GM10847 (cell line): ENCODE results near the gene ZDHHC8.

ENCODE experiments used
- POLR2A ChIP-seq: IDR thresholded peaks from 2 replicates; pipeline ENCODE4 v1.6.1; 2011; ENCODE audit not compliant: insufficient read length; ENCODE audit errors: extremely low read depth

ZDHHC8 gene

DNA sequence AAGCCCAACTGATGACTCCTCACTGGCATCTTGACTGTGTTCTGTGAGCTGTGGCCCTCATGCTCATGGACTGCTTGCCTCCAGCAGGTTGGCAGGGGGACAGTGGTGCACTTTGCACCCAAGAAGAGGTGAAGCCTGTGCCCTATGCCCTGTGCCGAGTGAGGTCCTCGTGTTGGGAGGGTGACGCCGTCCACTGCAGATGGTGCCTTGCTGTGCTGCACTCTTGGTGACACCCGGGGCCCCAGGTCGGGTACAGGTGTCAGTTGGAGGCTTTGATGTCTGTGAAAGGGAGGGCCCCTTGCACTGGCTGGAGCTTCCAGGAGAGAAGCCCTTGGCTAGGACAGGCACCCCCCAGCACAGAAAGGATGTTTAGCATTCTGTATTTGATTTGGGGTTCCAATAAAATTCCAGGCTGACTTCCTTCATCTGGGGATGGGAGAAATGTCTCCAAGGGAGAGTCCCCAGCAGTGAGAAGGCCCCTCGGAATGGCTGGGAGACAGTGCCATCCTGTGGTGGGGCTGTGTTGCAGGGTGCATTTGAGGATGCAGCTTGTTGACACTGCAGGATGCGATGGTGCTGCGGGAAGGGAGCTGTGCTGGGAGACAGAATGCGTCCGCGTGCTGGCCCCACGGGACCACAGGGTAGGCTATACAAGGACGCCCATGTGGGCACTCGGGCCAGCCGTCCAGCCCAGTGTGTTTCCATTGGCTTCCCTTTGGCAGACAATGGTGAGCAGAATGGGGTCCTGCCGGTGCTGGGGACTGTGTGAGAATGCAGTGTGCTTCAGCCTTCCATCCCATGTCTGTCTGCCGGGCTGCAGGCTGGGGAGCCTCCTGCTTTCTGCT lies 2.5 kb upstream of the ZDHHC8 start:
- TF ChIP-seq POLR2A: no peak

DNA sequence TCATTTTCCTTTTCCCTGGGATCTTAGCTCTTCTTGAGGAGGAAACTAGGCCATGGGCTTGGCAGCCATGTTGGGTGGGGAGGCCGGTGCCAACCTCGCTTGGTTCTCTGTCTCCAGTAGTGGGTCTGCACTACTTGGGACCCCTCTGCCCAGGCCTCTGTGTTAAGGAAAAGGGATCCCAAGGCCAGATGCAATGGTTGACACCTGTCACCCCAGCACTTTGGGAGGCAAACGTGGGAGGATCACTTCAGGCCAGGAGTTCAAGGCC lies 1.9 kb upstream of the ZDHHC8 start:
- TF ChIP-seq POLR2A: no peak

DNA sequence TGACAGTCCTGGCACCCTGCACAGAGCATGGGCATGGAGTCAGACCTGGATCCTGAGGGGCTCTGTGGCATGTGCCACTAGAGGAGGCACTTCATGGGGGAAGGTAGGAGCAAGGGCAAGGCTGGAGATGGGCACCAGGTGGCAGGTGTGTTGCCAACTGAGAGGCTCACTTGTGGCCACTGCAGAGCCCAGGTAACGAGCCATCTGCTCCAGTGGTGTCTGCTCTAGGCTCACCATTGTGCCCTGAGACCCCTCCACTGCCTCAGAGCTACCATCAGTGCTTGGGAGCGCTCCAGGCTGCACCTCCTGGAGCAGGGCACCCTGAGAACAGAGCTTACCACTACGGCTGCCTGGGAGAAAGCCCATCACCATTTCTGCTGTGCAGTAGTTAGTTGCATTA lies 1.3 kb upstream of the ZDHHC8 start:
- no peak for TF ChIP-seq POLR2A

- no peak for TF ChIP-seq POLR2A
Observed at GRCh38 chr22:20130731-20131596, 640 bp upstream of the ZDHHC8 start.

DNA sequence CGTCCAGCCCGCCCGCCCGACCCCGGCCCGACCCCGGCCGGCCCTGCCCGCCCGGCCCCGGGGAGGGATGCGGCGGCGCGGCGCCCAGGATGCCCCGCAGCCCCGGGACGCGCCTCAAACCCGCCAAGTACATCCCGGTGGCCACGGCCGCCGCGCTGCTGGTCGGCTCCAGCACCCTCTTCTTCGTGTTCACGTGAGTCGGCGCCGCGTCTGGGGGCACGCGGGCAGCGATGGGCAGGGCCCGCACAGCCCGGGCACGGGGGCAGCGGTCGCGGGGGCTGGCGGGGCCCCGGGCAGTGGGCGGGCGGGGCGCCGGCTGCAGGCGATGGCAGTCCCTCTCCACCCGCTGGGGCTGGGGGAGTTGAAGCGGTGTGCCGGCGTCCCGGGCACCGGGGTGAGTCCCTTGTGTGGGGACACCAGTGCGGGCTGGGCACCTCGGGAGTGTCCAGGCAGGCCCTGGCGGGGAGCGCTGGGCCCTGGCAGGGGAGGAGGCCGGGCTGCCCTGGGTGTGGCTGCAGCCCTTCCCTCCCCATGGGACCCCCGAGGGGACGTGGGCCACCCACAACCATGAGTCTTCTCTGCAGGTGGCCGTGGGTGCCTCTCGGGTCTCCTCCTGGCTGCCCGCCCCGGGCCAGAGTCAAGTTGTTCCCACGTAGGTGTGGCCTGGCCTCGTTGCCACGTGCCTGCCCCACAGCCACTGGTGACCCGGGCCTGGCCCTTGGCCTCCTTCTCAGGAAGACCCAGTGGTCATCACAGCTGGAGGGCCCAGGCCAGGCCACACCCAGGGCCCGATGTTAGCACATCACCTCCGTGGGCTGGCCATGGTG lies 468 bp downstream of the ZDHHC8 start:
- no peak for TF ChIP-seq POLR2A

DNA sequence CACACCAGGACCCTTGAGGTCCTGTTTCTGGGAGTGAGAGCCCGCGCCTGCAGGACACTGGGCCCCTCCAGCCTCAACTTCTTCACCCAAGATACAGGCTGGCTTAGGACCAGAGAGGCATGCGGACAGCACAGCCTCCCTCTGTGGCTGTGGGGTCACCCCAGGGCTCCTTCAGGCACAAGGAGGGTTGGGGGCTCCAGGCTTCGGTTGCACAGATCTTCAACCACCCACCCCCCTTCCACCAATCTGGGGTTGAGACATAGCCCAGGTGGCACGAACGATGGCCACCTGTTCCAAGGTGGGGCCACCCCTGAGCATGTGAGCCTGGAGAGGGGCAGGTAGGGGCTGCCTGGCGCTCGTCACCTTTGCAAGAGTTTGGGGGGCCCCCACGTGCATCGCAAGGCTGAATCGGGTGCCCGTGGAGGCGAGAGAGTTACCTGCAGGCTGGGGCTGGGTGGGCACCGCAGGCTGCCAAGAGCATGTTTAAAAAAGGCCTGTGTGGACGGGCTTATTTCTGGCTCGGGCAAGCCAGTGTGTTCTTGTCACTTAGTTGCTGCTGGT lies 1.2 kb downstream of the ZDHHC8 start:
- TF ChIP-seq POLR2A: no peak

- TF ChIP-seq POLR2A: no peak
Observed at GRCh38 chr22:20133930-20134549, 2.4 kb downstream of the ZDHHC8 start.

DNA sequence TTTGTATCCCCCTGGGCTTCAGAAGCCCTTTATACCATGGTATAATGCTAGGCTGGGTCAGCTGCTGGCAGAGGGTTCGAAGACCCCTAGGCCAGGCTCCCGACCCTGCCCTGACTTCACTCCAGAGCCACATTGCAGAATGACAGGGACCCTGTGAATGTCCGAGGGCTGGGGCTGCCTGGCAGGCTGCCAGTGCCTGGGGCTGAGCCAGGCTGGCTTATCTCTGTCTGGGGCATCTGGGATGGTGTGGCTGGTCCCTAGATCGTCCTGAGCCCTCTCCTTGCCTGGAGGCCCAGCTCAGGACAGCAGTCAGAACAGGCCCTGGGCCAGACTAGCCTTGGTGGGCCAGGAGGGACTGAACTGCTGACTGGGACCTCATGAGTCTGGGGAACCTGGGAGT lies 3.7 kb downstream of the ZDHHC8 start:
- no peak for TF ChIP-seq POLR2A

DNA sequence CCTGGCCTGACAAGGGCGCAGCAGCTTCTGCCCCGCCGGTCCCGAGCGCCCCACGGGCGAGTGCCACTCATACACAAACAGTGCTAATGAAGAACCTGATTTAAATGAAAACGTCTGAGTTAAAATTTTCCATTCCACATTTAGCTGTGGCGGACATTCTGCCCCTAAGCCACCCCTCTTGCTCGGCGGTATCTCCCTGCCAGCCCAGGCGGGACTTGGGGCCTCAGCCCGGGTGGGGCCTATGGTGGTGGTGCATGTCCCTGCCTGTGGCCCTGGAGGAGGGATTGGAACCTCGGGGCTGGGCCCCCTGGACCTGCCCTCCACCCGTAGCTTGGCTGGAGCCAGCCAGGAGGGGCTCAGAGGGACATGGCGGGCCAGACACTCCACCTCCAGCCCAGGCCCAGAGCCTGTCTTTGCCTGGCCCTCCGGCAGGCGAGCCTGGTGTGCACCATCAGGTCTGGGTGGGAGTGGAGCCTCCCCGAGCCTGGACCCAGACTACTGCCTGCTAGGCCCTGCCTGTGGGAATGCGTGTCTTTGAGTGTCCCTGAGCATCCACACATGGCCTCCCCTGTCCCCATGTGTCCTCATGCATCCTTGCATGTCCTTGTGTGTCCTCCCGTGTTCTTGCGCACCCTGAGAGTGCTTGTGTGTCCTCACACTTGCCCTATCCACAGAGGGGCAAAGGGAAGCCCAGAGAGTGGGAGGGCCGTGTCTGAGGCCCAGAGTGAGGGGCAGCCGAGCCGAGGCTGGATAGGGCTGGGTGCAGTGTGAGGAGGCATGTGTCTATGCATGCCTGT lies 4.4 kb downstream of the ZDHHC8 start:
- no peak for TF ChIP-seq POLR2A

- TF ChIP-seq POLR2A: no peak
Observed at GRCh38 chr22:20136603-20136873, 4.9 kb downstream of the ZDHHC8 start.

- TF ChIP-seq POLR2A: no peak
Observed at GRCh38 chr22:20137113-20137512, 5.5 kb downstream of the ZDHHC8 start.

- TF ChIP-seq POLR2A: no peak
Observed at GRCh38 chr22:20137671-20138416, 6.2 kb downstream of the ZDHHC8 start.

GRCh38 chr22:20138417-20138738 lies 6.8 kb downstream of the ZDHHC8 start:
- no peak for TF ChIP-seq POLR2A

- TF ChIP-seq POLR2A: no peak
Observed at GRCh38 chr22:20138868-20139267, 7.3 kb downstream of the ZDHHC8 start.
